Right renal pelvis (tissue), 4 donors: Measurements from ENCODE around the gene TNFRSF6B. TPM values are rescaled to one million over a fixed set of nuclear protein-coding genes. Genes with fewer than 3 reads are reported as not detected.

Source experiments
- DNase-seq, 4 donors: peaks; one replicate each; pipeline ENCODE4 v3.0.0-alpha.2; 2013; ENCODE audit warnings: low read depth in 4 of 4, low spot score in 3 of 4, missing footprints in 1 of 4
- polyA plus RNA-seq, 4 donors: library from polyadenylated mRNA; unstranded; fragments of 120-200 nt; gene quantifications; one replicate each; pipeline ENCODE4 v1.2.1, GENCODE V29; 2013; ENCODE audit not compliant: insufficient read length in 4 of 4

TNFRSF6B gene
- polyA plus RNA-seq, 4 donors, result 1.1 to 2.7 (median 1.6) TPM

GRCh38 chr20:63682384-63683139, 13.9 kb upstream of the TNFRSF6B start:
- DNase-seq, result no peak

GRCh38 chr20:63685269-63686026, 11.0 kb upstream of the TNFRSF6B start:
- DNase-seq, result no peak

GRCh38 chr20:63686094-63686491, 10.4 kb upstream of the TNFRSF6B start:
- no peak for DNase-seq

GRCh38 chr20:63686492-63687321, 9.7 kb upstream of the TNFRSF6B start:
- no peak for DNase-seq

GRCh38 chr20:63687419-63688178, 8.9 kb upstream of the TNFRSF6B start:
- no peak for DNase-seq

- DNase-seq, result no peak
Measured at GRCh38 chr20:63688228-63689045, 8.0 kb upstream of the TNFRSF6B start.

- no peak for DNase-seq
Measured at GRCh38 chr20:63689046-63690002, 7.1 kb upstream of the TNFRSF6B start.

- no peak for DNase-seq
Measured at GRCh38 chr20:63690003-63690897, 6.2 kb upstream of the TNFRSF6B start.

GRCh38 chr20:63690898-63691710, 5.3 kb upstream of the TNFRSF6B start:
- DNase-seq, result no peak

GRCh38 chr20:63691711-63692435, 4.6 kb upstream of the TNFRSF6B start:
- DNase-seq, result no peak

- DNase-seq, result no peak
Measured at GRCh38 chr20:63692436-63693082, 3.9 kb upstream of the TNFRSF6B start.

GRCh38 chr20:63693083-63693732, 3.2 kb upstream of the TNFRSF6B start:
- no peak for DNase-seq

GRCh38 chr20:63693733-63694583, 2.5 kb upstream of the TNFRSF6B start:
- no peak for DNase-seq
